ENCODE results near the gene KIF18B.
"Not testable (repeated sequence)": the region's sequence is repeated elsewhere in the genome, so short reads cannot be mapped to it uniquely, and the experiment has no call there.

The KIF18B gene

DNA sequence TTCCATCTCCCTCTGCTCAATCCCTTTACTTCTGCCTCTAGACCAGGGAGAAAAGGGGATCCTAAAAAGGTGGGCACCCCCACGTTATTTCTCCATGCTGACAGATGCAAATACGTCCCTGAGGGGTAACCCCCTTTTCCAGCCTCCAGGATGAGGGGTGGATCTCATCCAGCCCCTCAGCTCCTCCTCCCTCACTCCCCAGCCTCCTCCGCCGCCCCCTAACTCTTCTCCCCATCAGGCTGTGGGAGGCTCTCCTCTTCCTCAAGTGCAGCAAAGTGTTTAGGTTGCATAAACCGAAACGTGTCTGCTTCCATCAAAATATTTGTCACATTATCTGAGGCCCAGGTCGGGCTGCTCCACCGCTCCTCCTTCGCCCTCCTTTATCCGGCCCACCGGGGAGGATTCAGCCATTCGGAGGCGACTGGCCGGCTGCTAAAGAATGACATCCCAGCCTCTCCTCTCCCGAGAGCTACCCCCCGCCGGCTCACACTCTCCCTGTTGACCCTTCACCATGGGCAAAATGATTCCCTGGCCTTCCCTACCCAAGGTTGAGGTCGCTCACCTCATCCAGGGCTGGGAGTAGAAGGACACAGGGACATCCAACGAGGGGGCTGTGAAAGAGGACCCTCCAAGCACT lies 21.7 kb upstream of the KIF18B start:
- no peak for FAIRE-seq

DNA sequence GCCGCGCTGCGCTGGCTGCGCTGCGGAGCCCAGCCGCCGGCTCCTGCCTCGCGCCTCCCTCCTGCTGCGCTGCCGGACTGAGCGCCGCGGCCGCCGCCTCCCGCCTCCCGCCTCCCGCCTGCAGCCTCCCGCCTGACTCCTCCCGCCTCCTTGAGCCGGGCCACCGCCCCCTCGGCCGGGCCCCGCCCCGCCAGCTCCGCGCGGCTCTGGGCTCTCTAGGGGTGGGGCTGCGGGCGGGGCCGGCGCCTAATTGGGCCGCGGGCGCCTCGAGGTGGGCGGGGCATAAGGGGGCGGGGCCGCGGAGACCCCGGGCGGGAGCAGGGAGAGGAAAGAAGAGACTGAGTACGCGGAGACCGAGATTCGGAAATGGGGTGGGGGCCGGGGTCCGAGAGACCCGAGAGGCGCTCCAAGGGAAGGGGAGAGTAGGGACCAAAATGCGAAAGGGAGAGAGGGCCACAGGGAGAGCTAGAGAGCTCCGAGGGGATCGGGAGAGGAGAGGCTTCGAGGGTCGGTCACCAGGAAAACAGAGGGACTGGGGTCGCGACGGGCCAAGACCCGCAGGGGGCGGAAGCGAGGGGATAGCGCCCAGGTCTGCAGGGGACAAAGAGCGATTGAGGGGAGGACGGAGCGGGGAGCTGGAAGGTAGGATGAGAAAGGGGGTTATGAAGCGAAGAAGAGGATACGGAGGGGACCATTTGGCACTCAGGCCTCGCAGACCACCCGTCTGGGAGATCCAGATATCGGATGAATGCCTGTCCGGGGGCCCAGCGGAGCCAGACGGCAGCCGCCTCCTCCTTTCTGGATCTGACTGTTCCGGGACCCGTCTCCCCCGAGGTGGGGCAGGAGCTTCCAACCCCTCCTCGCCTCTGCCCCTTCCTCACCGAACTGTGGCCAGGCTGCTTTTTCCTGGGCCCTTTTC lies 20.9 kb upstream of the KIF18B start, which contains the start of gene C1QL1:
TSS of gene C1QL1 (minus strand) at position 79 of the 919 bp plus-strand sequence. CDS start 255 bp downstream, outside the sequence.
- no peak for FAIRE-seq

DNA sequence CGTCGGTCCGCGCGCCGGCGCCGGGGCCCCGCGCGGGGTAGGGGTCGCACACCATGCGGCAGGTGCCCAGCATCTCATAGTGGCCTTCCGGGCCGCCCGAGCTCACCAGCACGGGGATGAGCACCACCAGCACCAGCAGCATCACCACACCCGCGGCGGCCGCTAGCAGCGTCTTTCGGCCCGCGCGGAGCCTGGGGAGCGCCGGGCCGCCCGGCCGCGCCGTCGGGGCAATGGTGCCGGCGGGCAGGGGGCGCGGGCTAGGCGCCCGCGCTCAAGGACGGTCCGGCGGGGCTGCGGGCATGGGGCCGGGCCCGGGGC lies 20.3 kb upstream of the KIF18B start:
- FAIRE-seq, result no peak

DNA sequence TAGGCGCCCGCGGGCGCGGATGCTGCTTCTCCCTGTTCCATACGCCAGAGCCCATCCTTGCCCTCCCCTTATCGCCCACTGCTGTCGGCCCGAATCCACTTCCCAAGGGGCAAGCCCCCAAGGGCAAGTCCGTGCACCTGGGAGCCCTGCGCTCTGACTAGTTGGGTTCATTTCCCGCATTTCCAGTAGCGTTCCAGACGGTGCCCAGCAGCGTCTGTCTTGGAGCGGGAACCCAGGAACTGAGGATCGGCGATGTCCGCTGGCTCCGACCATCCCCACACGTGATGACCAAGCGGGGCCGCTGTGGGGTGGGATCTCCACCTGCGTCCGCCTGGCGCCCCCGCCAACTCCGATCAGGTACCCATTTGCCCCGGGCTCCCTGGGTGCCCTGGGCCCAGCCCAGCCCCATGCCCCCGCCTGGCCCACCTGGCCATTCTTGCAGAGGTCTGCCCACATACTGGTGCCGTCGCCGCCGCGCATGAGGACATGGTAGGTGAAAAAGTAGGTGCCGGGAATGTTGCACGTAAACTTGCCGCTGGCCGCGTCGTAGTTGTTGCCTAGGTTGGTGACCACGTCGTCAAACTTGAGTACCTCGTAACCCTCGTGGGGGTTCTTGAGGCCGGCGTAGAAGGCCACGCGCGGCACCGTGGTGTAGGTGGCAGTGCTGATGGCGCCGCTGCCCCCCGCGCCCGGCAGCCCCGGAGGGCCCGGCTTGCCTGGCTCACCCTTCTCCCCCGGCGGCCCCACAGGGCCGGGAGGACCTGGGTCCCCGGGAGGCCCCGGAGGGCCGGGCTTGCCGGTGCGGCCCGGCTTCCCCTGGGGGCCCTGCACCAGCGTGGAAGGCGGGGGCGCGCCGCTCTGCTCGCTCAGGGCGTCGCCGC lies 19.7 kb upstream of the KIF18B start:
- no peak for FAIRE-seq

DNA sequence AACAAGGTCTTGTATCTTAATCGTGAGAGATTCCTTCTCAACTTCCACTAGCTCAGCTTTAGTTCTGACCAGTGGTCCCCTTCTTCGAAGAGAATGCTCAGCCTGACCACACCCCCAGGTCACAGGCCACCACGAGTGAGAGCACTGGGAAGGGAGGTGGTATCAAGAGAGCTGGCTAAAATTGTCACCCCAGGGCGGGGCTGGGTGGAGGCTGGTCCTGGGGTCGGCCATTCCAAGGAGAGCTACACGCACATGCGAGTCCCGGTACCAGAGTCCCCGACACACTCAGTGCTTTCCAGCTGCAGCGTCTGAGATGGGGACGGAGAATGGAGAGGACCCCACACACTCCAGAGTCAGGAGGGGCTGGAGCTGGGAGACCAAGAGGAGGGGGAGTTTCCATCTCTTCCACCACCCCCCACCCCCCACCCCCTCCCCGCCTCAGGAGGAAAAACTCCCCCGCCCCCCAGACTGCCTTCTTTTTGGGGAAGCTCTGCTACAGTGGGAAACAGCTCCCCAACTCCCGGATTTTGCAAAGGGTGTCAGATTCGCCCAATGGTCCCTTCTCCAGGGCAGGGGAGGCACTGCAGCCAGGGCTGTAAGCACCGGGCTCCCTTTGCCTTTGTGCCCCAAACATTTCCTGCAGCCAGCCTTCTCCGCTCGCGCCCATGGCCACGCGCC lies 18.9 kb upstream of the KIF18B start:
- FAIRE-seq, result no peak

DNA sequence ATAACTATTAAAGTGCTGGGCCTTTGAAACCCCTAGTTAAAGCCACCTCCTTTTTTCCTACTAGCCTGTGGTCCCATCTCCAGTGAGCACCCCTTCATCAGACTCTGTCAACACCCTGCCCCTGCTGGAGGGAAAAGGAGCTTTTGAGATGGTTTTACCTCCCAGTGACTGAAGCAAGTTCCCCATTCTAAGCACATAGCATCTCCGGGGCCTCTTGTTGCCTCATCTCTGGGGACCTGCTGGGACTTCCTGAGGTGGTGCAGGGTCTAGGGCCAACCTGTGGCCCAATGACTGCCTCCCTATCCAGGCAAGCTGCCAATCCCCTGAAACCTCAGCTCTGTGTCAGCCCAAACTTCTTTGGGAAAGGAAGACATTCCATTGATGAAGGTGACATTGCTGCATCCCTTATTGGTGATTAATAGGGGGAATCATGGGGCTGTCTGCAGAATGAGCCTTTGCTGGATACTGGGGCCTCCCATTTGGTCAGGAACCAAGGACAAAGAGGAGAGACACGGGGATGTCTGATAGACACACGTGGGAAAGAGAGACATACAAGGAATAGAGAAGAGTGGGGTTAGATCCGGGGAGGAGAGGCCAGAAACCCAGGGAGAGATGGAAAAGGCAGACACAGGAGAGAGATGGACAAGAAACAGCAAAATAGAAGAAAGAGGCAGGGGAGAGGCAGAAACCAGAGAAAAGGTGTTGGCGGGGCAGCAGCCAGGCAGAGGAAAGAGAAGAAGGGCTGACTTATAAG lies 18.1 kb upstream of the KIF18B start:
- FAIRE-seq, result no peak

DNA sequence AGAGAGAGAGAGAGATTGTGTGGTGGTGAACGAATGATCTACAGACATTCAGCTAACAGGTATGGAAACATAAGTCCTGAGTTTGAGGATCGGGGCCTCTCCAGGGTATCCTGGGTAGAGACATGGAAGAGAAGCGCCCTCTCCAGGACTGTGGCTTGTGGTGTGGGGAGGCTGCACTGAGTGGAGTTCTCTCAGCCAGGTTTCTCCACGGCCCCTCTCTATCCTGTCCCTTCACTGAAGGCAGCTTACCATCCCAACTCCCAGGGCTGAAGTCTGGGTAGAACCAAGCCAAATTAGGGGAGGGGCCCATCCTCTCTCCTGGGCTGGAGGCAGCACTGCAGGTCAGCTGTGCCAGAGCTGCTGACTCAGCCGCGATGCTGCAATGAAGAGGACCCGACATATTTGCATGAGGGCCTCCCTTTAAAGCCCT lies 14.4 kb upstream of the KIF18B start:
- FAIRE-seq, result no peak

DNA sequence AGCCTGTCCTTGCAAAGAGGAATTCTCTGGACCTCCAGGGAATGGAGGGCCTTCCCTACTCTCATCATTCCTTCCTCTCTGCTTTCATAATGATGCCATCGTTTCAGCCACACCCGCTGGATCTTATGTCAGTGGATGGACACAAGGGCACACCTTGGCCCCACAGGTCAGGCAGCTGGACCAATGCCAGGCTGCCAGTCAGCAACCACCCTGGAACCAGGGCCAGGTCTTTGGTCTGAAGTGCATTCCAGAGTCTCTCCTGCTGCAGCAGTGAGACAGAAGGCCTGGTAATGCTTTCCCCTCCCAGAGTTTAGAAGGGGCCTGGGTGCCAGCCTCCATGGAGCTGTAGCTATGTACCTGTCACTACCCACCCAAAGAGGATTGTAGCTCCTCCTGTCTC lies 13.1 kb upstream of the KIF18B start:
- FAIRE-seq, result no peak

DNA sequence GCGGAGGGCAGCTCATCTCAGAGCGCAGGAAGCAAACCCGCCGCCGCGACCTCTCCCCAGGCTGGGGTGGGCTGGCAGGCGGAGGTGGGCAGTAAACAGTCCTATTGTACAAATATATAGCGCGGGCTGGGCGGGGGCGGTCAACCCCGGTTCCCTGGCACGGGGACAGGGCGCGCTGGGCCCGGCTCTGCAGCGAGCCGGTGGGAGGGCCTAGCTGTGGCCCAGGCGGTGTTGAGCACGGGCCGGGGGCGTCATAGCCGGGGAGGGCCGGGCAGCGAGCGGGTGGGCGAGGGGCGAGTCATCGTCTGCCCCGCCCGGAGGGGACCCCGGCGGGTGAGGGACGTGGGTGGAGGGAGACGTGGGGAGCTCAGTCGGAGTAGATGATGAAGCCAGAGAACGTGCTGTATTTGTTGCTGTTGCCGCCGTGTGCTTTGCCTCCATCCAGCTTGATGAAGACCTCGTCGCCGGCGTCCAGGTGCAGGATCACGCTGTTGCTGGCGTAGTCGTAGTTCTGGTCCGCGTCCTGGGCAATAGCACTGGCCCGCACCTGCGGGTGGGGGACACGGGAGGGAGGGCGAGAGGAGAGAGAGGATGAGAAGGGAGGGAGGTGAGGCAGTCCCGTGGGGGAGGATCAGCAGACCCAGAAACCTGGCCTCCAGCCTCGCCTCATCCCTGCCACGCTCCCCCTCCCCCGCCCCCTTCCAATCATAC lies 12.4 kb upstream of the KIF18B start:
- no peak for FAIRE-seq

DNA sequence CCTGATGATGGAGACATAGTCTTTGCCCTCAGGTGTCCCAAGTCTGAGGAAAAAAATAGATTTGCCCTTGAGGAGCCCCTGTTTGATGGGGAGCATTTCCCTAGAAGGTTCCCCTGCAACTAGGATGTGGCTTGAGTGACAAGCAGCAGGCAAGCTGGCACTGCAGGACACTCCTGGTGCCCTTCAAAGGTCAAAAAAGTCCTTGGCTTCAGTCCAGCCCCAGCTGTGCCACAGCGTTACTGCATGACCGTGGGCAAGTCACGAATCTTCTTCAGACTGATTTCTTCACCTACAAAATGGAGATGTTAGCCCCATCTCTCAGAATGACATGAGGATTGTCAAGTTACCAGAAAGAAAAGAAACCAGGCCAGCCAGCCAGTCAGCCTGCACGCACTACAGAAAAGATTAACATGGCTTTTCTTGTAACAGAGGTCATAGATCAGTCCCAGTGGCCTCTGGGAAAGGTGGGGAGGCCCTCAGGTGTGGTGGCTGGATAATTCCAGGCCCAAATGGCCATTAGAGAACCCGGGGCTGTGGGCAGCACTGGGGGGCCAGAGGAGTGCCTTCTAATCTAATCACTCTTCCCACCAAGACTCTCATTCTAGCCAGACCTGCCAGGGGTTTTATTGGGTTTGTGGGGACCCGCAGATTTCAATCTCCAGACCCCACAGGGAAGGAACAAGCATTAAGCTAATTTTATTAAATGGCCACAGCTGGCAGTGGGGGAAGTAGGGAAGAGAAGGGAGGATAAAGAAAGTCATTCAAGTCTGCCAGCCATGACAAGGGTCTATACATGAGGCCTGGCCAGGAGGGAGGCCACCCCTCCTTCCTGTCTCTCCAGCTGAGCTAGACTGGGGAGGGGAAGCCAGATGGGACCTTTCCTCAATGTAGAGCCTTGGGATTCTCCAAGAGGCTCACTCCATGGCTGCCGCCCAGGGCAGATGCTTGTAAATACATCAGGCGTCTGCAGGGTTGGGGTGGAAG lies 9.7 kb upstream of the KIF18B start:
- no peak for FAIRE-seq

DNA sequence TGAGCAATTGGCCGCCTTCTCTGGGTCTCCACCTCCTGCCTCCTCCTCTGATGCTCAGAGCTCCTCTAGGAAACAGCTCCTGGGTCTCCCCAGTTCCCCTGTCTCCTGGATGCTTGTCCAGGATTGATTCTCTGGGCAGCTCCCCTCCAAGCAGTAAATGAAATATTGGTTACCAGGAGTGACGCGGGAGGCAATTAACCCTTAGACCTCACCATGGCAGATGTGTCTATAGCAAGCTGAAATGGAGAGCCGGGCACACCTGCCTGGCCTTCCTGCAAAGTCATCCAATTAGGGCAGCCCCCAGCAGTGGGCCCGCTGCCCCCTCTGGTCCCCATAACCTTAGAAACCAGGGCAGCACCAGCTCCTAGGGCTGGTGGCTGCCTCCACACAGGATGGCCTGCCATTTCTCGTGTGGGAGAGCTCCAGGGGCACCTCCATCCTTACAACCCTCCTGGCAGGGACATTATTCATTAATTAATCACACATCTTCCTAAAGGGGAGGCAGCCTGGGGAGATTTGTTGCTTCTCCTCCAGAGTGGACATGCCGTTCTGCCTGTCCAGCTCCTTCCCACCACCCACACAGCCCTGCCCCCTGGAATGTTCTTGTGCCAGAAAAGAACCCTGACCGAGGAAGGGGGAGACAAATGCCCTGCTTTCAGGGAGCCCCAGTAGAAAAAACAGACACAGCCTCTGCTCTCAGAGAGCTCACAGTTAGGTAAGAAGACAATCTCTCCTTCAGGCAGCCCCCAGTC lies 8.3 kb upstream of the KIF18B start:
- no peak for FAIRE-seq

DNA sequence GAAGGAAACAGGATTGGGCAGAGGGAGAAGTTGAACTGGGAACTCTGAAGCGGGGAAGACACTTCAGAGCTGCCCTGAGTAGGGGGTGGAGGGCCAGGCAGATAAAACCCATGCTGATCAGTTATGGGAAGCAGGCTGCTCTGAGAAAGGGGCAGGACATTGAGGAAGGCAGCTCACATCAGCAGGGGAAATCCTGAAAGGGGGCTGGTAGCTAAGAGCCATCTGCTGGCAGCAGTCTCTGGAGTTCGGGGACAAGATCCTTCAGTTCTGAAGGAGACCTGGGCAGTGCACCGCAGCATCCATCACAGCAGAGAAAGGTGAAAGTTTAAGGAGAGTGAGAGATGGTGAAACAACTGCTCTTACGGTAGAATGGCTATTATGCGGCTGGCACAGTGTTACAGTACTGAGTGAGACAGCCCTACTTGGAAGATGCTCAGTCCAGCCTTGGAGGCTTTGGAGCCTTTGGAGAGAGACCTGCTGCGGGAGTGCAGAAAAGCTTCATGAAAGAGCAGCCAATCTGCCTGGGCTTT lies 5.4 kb upstream of the KIF18B start:
- no peak for FAIRE-seq

DNA sequence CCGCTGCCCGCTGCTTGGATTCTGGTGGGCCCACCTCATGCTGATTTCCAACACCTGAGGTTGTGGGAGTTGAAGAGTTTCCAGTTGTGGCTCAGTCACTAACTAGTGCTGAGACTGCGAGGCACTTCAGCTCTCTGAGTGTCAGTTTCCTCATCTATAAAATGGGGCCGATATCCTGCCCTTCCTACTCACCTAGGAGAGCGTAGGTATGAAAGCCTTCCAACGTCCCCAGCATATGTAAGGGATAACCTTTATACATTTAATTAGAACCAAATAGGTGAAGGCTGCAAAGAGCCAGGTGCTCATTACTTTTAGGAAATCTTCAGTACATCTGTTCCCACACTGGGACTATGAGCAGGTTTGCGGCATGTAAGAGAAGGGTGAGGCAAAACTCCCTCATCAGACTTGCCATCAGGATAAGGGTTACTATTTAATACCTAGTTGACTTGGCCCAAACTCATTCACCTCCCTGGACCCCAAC lies 782 bp upstream of the KIF18B start:
- FAIRE-seq, result no peak

DNA sequence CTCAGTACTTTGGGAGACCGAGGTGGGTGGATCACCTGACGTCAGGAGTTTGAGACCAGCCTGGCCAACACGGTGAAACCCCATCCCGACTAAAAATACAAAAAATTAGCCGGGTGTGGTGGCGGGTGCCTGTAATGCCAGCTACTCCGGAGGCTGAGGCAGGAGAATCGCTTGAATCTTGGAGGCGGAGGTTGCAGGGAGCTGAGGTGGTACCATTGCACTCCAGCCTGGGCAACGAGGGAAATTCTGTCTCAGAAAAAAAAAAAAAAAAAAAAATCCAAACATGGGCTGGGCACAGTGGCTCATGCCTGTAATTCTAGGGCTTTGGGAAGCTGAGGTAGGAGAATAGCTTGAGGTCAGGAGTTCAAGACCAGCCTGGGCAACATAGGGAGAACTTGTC lies 1.9 kb downstream of the KIF18B start:
- FAIRE-seq, result not testable (repeated sequence)

DNA sequence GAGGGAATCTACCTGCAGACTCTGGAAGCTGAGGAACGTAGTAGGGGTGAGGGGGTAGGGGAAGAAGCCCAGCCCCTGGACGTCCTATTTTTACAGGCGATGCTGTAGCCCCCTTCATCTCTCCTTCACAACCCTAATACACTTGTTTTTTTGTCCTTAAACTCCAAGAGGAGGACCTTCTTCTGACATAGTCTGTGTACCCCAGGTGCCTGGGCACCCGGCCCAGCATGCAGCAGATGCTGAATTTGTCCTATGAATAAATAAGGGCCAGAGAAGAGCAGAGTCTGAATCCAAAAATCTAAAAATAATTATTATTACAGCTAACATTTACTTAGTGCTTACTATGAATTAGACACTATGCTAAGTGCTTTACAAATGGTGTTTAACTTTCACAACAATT lies 5.1 kb downstream of the KIF18B start:
- no peak for FAIRE-seq

DNA sequence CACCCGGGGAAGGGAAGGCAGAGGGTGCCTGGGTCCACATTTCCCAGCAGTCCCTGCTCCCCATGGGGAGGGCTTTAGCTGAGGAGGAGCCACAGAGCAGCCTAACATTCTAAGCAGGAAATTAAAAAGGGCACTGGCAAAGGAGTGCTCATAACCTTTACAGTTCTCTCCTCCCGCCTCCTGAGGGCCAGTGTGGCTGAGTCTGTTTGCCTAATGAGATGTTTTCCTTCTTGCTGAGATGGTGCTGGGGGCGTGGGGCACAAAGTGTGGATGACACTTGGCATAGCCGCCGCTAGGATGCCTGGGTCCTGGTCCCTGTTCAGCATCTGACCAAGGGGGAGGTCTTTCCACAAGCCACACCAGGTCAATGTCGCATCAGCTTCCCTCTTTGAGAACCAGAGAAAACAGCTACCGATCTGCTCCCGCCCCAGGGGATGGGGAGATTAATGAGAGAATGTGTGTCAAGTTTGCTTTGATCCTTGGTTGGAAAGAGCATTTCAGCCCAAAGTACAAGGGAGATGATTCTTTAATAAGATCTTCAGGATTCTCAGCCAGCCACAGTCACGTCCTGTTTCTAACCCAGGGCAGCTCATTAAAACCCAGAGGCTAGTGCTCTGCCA lies 5.8 kb downstream of the KIF18B start:
- FAIRE-seq, result no peak

DNA sequence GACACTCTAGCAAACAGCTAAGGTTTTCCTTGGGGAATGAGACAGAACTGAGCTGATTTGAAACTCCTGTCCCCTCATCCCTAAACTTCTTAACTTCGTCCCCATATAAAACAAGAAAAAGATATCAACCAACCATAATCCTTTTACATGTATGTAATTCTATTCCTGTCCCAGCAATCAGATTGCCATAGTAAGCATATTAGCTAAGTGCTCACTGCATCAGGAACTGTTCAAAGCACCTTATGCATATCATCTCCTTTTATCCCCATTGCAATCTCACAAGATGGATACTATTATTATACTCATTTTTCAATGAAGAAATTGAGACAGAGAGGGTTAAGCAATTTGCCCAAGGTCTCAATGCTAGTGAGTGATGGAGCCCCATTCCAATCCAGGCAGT lies 6.8 kb downstream of the KIF18B start:
- no peak for FAIRE-seq

DNA sequence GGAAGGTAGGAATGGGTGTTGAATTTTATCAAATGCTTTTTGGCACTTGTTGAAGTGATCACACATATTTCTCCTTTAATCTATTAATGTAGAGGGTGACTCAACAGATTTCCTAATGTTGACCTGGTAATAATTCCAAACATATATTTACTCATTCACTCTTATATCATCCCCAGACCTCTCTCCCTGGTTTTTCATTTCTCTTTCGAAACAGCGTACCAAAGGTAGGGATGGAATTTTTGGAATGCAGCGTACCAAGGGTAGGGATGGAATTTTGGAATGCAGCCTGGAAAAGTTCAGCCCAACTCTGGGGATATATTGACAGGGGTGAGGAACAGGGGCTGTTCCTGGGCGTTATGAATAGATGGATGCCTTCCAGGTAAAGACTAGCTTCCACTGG lies 7.3 kb downstream of the KIF18B start:
- no peak for FAIRE-seq
